K562 (cell line): Measurements from ENCODE around the gene PRSS12. TPM values are rescaled to one million over a fixed set of nuclear protein-coding genes. Genes with fewer than 3 reads are reported as not detected.

ENCODE experiments used
- ATAC-seq: fragments of 200-7000 bp; cut with Tn5 transposase; 3 replicates; pipeline ENCODE4 v1.9.1; 2020; ENCODE audit warnings: moderate library complexity
- BruUV-seq: library from RNA; stranded (reverse); fragments of 400-500 nt; replicated peaks from 2 replicates; lab custom pipeline; 2021; lab: Mats Ljungman, UMichigan
- CTCF ChIA-PET: fragments of 300-600 bp; formaldehyde crosslinking; extraction: SDS; loops from one replicate; lab custom pipeline; 2021; ENCODE audit warnings: low intra/inter-chr PET ratio; lab: Yijun Ruan, JAX
- POLR2A ChIA-PET: fragments of 300-600, 350-650 bp; sonication (Branson Sonifier 250); formaldehyde crosslinking; extraction: SDS; loops from one replicate; lab custom pipeline; 2021; ENCODE audit warnings: antibody characterized with exemption, inconsistent platforms; lab: Yijun Ruan, JAX
- DNase-seq, 4 experiments: peaks; one replicate each; pipeline versions ENCODE4 v3.0.0 to v3.0.0-alpha.2; 2011 to 2018; ENCODE audit warnings: low spot score in 3 of 4, mixed read lengths in 3 of 4; ENCODE audit errors: extremely low read depth in 1 of 4
- FAIRE-seq: peaks from 2 replicates; lab custom pipeline; 2011; peaks lifted over from hg19 to GRCh38; lab: Jason Lieb, UNC
- H2AFZ ChIP-seq: 2 replicates; pipeline ENCODE4 v1.6.0; 2011; ENCODE audit warnings: low read depth, low read length, control low read depth, inconsistent platforms
- H3K27ac ChIP-seq: fragments of 200-600 bp; 3 replicates; pipeline ENCODE4 v1.8.0; 2011; ENCODE audit warnings: low read depth, mild to moderate bottlenecking, control low read depth, inconsistent platforms, low read length, moderate library complexity, mixed read lengths; ENCODE audit errors: extremely low read depth
- H3K27me3 ChIP-seq, 2 experiments: fragments of 300-600 bp in 1 of 2; 2 replicates in 1 of 2; 3 replicates in 1 of 2; pipeline versions ENCODE4 v1.6.0 to v1.8.0; 2011; ENCODE audit warnings: inconsistent platforms in 2 of 2, low read length in 2 of 2, mild to moderate bottlenecking in 1 of 2, mixed read lengths in 1 of 2, moderate library complexity in 1 of 2; ENCODE audit not compliant: control insufficient read depth in 2 of 2, insufficient read depth in 2 of 2
- H3K36me3 ChIP-seq: fragments of 300-600 bp; 3 replicates; pipeline ENCODE4 v1.8.0; 2011; ENCODE audit warnings: mild to moderate bottlenecking, low read length, inconsistent platforms; ENCODE audit not compliant: control insufficient read depth, insufficient read depth
- H3K4me1 ChIP-seq, 2 experiments: fragments of 200-600 bp in 1 of 2; replicated peaks in 1 of 2; 2 replicates in 1 of 2; 3 replicates in 1 of 2; pipeline versions ENCODE4 v1.5.1 to v1.8.0; 2011; ENCODE audit warnings: inconsistent platforms in 2 of 2, low read length in 2 of 2, mild to moderate bottlenecking in 1 of 2, mixed read lengths in 1 of 2, moderate library complexity in 1 of 2; ENCODE audit not compliant: control insufficient read depth in 2 of 2, insufficient read depth in 2 of 2
- H3K4me2 ChIP-seq: 2 replicates; pipeline ENCODE4 v1.6.1; 2011; ENCODE audit warnings: low read length, control low read depth, inconsistent platforms, mixed read lengths; ENCODE audit not compliant: insufficient read depth
- H3K4me3 ChIP-seq: fragments of 200-600 bp; sonication (generic), shearing (Covaris generic); 2 replicates; pipeline ENCODE4 v1.5.1; 2016; ENCODE audit warnings: control low read depth, inconsistent platforms
- H3K79me2 ChIP-seq: fragments of 200-600 bp; 3 replicates; pipeline ENCODE4 v1.8.0; 2011; ENCODE audit warnings: low read length, inconsistent platforms; ENCODE audit not compliant: control insufficient read depth, insufficient read depth
- H3K9ac ChIP-seq, 2 experiments: 2 replicates each; pipeline versions ENCODE4 v1.6.0 to v1.6.1; 2011; ENCODE audit warnings: low read depth in 2 of 2, low read length in 2 of 2, control low read depth in 1 of 2, inconsistent platforms in 1 of 2, mild to moderate bottlenecking in 1 of 2, mixed read lengths in 1 of 2; ENCODE audit not compliant: insufficient read depth in 1 of 2
- H3K9me1 ChIP-seq: one replicate; pipeline ENCODE4 v1.6.0; 2011; ENCODE audit warnings: inconsistent platforms, mild to moderate bottlenecking, low read length, moderate library complexity; ENCODE audit not compliant: control insufficient read depth, insufficient read depth
- H3K9me3 ChIP-seq: replicated peaks from 2 replicates; pipeline ENCODE4 v1.5.1; 2011; ENCODE audit warnings: low read depth, low read length, inconsistent platforms; ENCODE audit not compliant: control insufficient read depth, insufficient read depth
- H4K20me1 ChIP-seq: replicated peaks from 2 replicates; pipeline ENCODE4 v1.6.1; 2011; ENCODE audit warnings: low read length, inconsistent platforms, mixed read lengths; ENCODE audit not compliant: control insufficient read depth, insufficient read depth
- ATF1 ChIP-seq, 2 experiments: fragments of 450-650 bp in 1 of 2; IDR thresholded peaks; 2 replicates each; pipeline ENCODE4 v1.6.1; 2016; ENCODE audit warnings: missing compliant biosample characterization in 1 of 2, missing genetic modification characterization in 1 of 2
- CSDE1 ChIP-seq, 2 experiments: fragments of 450-650 bp; IDR thresholded peaks; 2 replicates each; pipeline ENCODE4 v1.6.1; 2016; ENCODE audit warnings: mild to moderate bottlenecking in 1 of 2
- CTBP1 ChIP-seq: fragments of 450-650 bp; IDR thresholded peaks from 2 replicates; pipeline ENCODE4 v1.6.1; 2016; ENCODE audit warnings: borderline replicate concordance
- FOXP1 ChIP-seq: sonication (generic); formaldehyde crosslinking; IDR thresholded peaks from 2 replicates; pipeline ENCODE4 v1.8.0; 2022; ENCODE audit warnings: mild to moderate bottlenecking, missing genetic modification reagents
- PHB ChIP-seq: fragments of 250-450 bp; sonication (Bioruptor Pico); IDR thresholded peaks from 2 replicates; pipeline ENCODE4 v1.5.0; 2021
- STAT5A ChIP-seq: IDR thresholded peaks from 2 replicates; pipeline ENCODE4 v1.6.1; 2012; ENCODE audit warnings: low read length, inconsistent platforms, borderline replicate concordance
- ZEB2 ChIP-seq: fragments of 450-650 bp; IDR thresholded peaks from 2 replicates; pipeline ENCODE4 v1.6.1; 2016
- ZNF561 ChIP-seq: fragments of 450-650 bp; formaldehyde crosslinking; conservative IDR thresholded peaks from 2 replicates; pipeline ENCODE4 v1.4.0; 2020; ENCODE audit warnings: mild to moderate bottlenecking, moderate library complexity
- whole genome bisulfite sequencing: fragments of 100-300 bp; shearing (Covaris generic); methylation state at CpG from one replicate; pipeline ENCODE4 v1.1.6; 2016; ENCODE audit warnings: low coverage, mixed read lengths; ENCODE audit not compliant: insufficient coverage; ENCODE audit errors: missing lambda C conversion rate; 5-methylcytosine and 5-hydroxymethylcytosine counted together
- in situ Hi-C: fragments of 300-500 bp; cut with MboI; formaldehyde crosslinking; loops from 4 replicates; pipeline ENCODE4 v1.15.0; 2018; ENCODE audit warnings: inconsistent platforms, mixed read lengths
- intact Hi-C: fragments of 100-400 bp; cut with micrococcal nuclease; formaldehyde crosslinking; loops from 2 replicates; pipeline ENCODE4 v1.14.2; 2022
- polyA plus RNA-seq, 8 experiments: library from polyadenylated mRNA; depleted of rRNA in 4 of 8; stranded (reverse) in 5 of 8; unstranded in 3 of 8; fragments of >200 nt; fragmentation: Nextera tagmentation in 2 of 8; fragmentation: Illumina TruSeq in 1 of 8; extraction: Ambion mirVana in 2 of 8; extraction: Trizol in 1 of 8; gene quantifications; 2 replicates each; pipeline versions ENCODE4 v1.2.1 to v1.2.3, GENCODE V29; 2011 to 2014; ENCODE audit warnings: inconsistent platforms in 1 of 8, missing spikeins in 1 of 8
- total RNA-seq, 7 experiments: library from RNA; depleted of rRNA in 6 of 7; stranded (reverse); fragments of >200 nt in 6 of 7; fragmentation: Illumina TruSeq in 2 of 7; extraction: Trizol in 2 of 7; gene quantifications; 2 replicates each; pipeline versions ENCODE4 v1.2.1 to v1.2.3, GENCODE V29; 2011 to 2021; ENCODE audit warnings: low replicate concordance in 1 of 7
- TF ChIP-seq, protein P1 (sequence below): sonication (generic); formaldehyde crosslinking; IDR thresholded peaks from 2 replicates; pipeline ENCODE4 v1.8.1; 2023; ENCODE audit warnings: mild to moderate bottlenecking, missing genetic modification reagents
- TF ChIP-seq, protein P2 (sequence below): fragments of 250-450 bp; sonication (Bioruptor Pico); IDR thresholded peaks from 2 replicates; pipeline ENCODE4 v1.9.0; 2021; ENCODE audit warnings: mild to moderate bottlenecking, inconsistent platforms
- TF ChIP-seq, protein P3 (sequence below): sonication (generic); formaldehyde crosslinking; IDR thresholded peaks from 2 replicates; pipeline ENCODE4 v1.8.0; 2022; ENCODE audit warnings: mild to moderate bottlenecking, missing genetic modification reagents, borderline replicate concordance

PRSS12 gene
- total and polyA plus RNA-seq, 9 of the 15 experiments (the other 6 are each of a cell fraction or from before 2014, with no cell fraction given): 0.06 to 0.11 (median 0.09) TPM; not detected in 6

DNA sequence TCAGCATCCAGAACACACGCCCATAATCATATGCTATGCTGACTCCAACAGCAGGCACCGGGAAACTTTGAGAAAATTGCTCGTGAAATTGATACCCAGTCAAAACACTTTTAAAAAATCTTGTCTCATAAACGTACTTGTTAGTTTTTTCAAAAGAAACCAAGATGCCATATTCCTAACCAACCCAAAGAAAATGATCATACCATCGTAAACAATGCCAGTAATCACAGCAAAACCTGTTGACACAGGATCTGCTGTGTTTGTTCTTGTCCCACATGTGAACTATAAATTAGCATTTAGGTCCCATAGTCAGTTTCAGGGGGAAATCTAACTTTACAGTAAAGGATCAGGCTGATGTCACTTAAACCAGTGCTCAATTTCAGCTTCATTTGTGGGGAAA is 23.0 kb downstream of the PRSS12 start (continued):
- TF ChIP-seq, protein P1, sequence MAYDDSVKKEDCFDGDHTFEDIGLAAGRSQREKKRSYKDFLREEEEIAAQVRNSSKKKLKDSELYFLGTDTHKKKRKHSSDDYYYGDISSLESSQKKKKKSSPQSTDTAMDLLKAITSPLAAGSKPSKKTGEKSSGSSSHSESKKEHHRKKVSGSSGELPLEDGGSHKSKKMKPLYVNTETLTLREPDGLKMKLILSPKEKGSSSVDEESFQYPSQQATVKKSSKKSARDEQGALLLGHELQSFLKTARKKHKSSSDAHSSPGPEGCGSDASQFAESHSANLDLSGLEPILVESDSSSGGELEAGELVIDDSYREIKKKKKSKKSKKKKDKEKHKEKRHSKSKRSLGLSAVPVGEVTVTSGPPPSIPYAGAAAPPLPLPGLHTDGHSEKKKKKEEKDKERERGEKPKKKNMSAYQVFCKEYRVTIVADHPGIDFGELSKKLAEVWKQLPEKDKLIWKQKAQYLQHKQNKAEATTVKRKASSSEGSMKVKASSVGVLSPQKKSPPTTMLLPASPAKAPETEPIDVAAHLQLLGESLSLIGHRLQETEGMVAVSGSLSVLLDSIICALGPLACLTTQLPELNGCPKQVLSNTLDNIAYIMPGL (CRISPR knock-in tag): no peak
- TF ChIP-seq, protein P2, sequence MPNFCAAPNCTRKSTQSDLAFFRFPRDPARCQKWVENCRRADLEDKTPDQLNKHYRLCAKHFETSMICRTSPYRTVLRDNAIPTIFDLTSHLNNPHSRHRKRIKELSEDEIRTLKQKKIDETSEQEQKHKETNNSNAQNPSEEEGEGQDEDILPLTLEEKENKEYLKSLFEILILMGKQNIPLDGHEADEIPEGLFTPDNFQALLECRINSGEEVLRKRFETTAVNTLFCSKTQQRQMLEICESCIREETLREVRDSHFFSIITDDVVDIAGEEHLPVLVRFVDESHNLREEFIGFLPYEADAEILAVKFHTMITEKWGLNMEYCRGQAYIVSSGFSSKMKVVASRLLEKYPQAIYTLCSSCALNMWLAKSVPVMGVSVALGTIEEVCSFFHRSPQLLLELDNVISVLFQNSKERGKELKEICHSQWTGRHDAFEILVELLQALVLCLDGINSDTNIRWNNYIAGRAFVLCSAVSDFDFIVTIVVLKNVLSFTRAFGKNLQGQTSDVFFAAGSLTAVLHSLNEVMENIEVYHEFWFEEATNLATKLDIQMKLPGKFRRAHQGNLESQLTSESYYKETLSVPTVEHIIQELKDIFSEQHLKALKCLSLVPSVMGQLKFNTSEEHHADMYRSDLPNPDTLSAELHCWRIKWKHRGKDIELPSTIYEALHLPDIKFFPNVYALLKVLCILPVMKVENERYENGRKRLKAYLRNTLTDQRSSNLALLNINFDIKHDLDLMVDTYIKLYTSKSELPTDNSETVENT (CRISPR knock-in tag): no peak
- TF ChIP-seq ZNF561 (CRISPR knock-in tag) (no peak), ZEB2 (no peak), PHB (CRISPR knock-in tag) (no peak)
- TF ChIP-seq, all 486 proteins: peak for 0

DNA sequence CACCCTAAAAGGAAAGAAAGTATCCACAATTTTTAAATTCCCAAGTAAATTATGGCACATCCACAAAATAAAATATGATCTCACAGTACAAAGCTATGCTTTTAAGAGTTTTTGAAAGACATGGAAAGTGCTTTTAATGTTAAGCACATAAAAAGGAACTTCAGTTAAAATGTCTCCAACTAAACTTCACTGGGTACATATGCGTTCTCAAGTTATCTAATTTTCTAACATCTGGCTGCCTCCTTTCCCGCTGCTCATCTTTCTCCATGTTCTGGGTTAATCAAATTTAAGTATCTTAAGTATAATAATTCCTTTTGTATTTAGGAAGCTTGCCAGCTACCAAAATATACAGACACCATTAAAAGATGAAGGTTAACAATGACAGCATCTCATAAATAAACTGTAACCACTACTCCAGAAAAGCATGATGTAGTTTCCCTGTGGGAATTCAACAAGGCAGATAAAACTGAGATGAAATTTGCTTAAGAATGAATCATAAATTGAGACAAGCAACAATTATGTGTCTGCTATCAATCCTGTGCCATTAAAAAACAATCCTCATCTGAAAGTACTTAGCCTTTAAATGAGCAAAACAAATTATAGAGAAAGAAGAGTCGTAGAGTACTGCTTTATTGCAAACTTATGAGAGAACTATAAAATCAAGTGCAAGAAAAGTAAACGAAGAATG is 25.1 kb downstream of the PRSS12 start:
- no peak for ATAC-seq
- no peak overlapping the region for H3K4me2 ChIP-seq
- no peaks in the 10 kb centered on the region for H4K20me1 ChIP-seq
- no peaks in the 10 kb centered on the region; the same call in 1 of the 2 replicates for H3K9me3 ChIP-seq
- H3K4me3 ChIP-seq: no peak overlapping the region
- no peak overlapping the region for H3K9ac ChIP-seq
- no peaks in the 10 kb centered on the region for H3K27me3 ChIP-seq
- H3K4me1 ChIP-seq: no peaks in the 10 kb centered on the region
- intact Hi-C loops: no loop called here
- no TSS peak for BruUV-seq
- no peak overlapping the region for H2AFZ ChIP-seq
- no peak for TF ChIP-seq CTBP1
- no peak for TF ChIP-seq FOXP1 (CRISPR knock-in tag)
- TF ChIP-seq, protein P3, sequence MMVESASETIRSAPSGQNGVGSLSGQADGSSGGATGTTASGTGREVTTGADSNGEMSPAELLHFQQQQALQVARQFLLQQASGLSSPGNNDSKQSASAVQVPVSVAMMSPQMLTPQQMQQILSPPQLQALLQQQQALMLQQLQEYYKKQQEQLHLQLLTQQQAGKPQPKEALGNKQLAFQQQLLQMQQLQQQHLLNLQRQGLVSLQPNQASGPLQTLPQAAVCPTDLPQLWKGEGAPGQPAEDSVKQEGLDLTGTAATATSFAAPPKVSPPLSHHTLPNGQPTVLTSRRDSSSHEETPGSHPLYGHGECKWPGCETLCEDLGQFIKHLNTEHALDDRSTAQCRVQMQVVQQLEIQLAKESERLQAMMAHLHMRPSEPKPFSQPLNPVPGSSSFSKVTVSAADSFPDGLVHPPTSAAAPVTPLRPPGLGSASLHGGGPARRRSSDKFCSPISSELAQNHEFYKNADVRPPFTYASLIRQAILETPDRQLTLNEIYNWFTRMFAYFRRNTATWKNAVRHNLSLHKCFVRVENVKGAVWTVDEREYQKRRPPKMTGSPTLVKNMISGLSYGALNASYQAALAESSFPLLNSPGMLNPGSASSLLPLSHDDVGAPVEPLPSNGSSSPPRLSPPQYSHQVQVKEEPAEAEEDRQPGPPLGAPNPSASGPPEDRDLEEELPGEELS (CRISPR knock-in tag): no peak
- TF ChIP-seq ATF1 (CRISPR knock-in tag; IDR thresholded peaks at IDR 0.05): no peak
- no peak for TF ChIP-seq ATF1 (tag; IDR thresholded peaks at IDR 0.05)
- TF ChIP-seq CSDE1 (IDR thresholded peaks at IDR 0.05): no peak
- no peak for TF ChIP-seq STAT5A
- in situ Hi-C loops: no loop called here
- no peaks in the 10 kb centered on the region for H3K36me3 ChIP-seq
- no peaks in the 10 kb centered on the region for H3K9me1 ChIP-seq
- no peak for FAIRE-seq
- ChIA-PET CTCF (no interaction called here), POLR2A (interaction anchor here (0.5 kb wide), 1 partner anchor 40 kb away, joined by 3 read pairs; no protein-coding TSS in a partner anchor)
- no peak overlapping the region for H3K27ac ChIP-seq
- DNase-seq: no peak
- H3K79me2 ChIP-seq: no peaks in the 10 kb centered on the region
- WGBS: 0% methylated on average over 4 of the region's 4 CpGs
